Neuronal stem cell (in vitro differentiated cells): Measurements from ENCODE around the gene SLC28A1.

Experiments
- DNase-seq: peaks from one replicate; pipeline ENCODE4 v3.0.0-alpha.2; 2013; ENCODE audit warnings: low spot score
- H2AFZ ChIP-seq: one replicate; pipeline ENCODE4 v1.6.1; 2013; ENCODE audit warnings: mild to moderate bottlenecking, low read length, inconsistent platforms
- H2AK5ac ChIP-seq: 2 replicates; pipeline ENCODE4 v1.6.1; 2013; ENCODE audit warnings: low read depth, mild to moderate bottlenecking, inconsistent platforms, low read length, moderate library complexity, mixed read lengths
- H2BK120ac ChIP-seq: 2 replicates; pipeline ENCODE4 v1.6.1; 2013; ENCODE audit warnings: low read depth, mild to moderate bottlenecking, inconsistent platforms, low read length, moderate library complexity, mixed read lengths
- H2BK12ac ChIP-seq: one replicate; pipeline ENCODE4 v1.6.1; 2013; ENCODE audit warnings: low read length, inconsistent platforms
- H2BK15ac ChIP-seq: 2 replicates; pipeline ENCODE4 v1.6.1; 2013; ENCODE audit warnings: mild to moderate bottlenecking, low read length, inconsistent platforms, mixed read lengths
- H2BK5ac ChIP-seq: one replicate; pipeline ENCODE4 v1.6.1; 2013; ENCODE audit warnings: inconsistent platforms, mild to moderate bottlenecking, low read length, moderate library complexity
- H3K14ac ChIP-seq: one replicate; pipeline ENCODE4 v1.6.1; 2013; ENCODE audit warnings: low read length, inconsistent platforms
- H3K18ac ChIP-seq: 2 replicates; pipeline ENCODE4 v1.6.1; 2013; ENCODE audit warnings: low read length, inconsistent platforms
- H3K23ac ChIP-seq: 2 replicates; pipeline ENCODE4 v1.6.1; 2013; ENCODE audit warnings: low read depth, mild to moderate bottlenecking, mixed read lengths, low read length, inconsistent platforms; ENCODE audit not compliant: poor library complexity
- H3K27ac ChIP-seq: replicated peaks from 3 replicates; pipeline ENCODE4 v1.5.1; 2013; ENCODE audit warnings: low read length, inconsistent platforms
- H3K27me3 ChIP-seq, 3 experiments: 2 replicates each; pipeline ENCODE4 v1.6.1; 2013; ENCODE audit warnings: low read length in 3 of 3, mild to moderate bottlenecking in 2 of 3, inconsistent platforms in 1 of 3, low read depth in 1 of 3, mixed read lengths in 1 of 3, moderate library complexity in 1 of 3; ENCODE audit not compliant: control insufficient read depth in 3 of 3, insufficient read depth in 3 of 3
- H3K36me3 ChIP-seq, 2 donors: replicated peaks in 1 of 2; 2 replicates each; pipeline ENCODE4 v1.6.1; 2013; ENCODE audit warnings: low read length in 2 of 2; ENCODE audit not compliant: control insufficient read depth in 2 of 2, insufficient read depth in 2 of 2
- H3K4ac ChIP-seq: 2 replicates; pipeline ENCODE4 v1.6.1; 2013; ENCODE audit warnings: inconsistent platforms, mild to moderate bottlenecking, low read length, moderate library complexity
- H3K4me1 ChIP-seq, 2 donors: 1 replicate in 1 of 2; 2 replicates in 1 of 2; pipeline ENCODE4 v1.6.1; 2013; ENCODE audit warnings: low read length in 2 of 2, low read depth in 1 of 2; ENCODE audit not compliant: control insufficient read depth in 2 of 2, insufficient read depth in 1 of 2
- H3K4me2 ChIP-seq: one replicate; pipeline ENCODE4 v1.6.1; 2013; ENCODE audit warnings: mild to moderate bottlenecking, low read length, inconsistent platforms; ENCODE audit not compliant: insufficient read depth, poor library complexity, severe bottlenecking
- H3K4me3 ChIP-seq, 2 donors: 2 replicates each; pipeline ENCODE4 v1.5.1; 2013; ENCODE audit warnings: low read length in 2 of 2, mild to moderate bottlenecking in 2 of 2, inconsistent platforms in 1 of 2, moderate library complexity in 1 of 2
- H3K79me1 ChIP-seq: one replicate; pipeline ENCODE4 v1.6.1; 2013; ENCODE audit warnings: low read depth, mild to moderate bottlenecking, inconsistent platforms, low read length, moderate library complexity
- H3K9ac ChIP-seq: one replicate; pipeline ENCODE4 v1.6.1; 2013; ENCODE audit warnings: mild to moderate bottlenecking, low read depth, low read length, inconsistent platforms; ENCODE audit not compliant: poor library complexity
- H3K9me3 ChIP-seq, 2 donors: replicated peaks in 1 of 2; 2 replicates each; pipeline versions ENCODE3 to v1.6.1; 2013; ENCODE audit warnings: low read length in 2 of 2, mild to moderate bottlenecking in 2 of 2, inconsistent platforms in 1 of 2, low read depth in 1 of 2, mixed read lengths in 1 of 2, moderate library complexity in 1 of 2; ENCODE audit not compliant: control insufficient read depth in 2 of 2, insufficient read depth in 1 of 2
- H4K8ac ChIP-seq: one replicate; pipeline ENCODE4 v1.6.1; 2013; ENCODE audit warnings: low read depth, mild to moderate bottlenecking, inconsistent platforms, low read length, moderate library complexity
- H4K91ac ChIP-seq: one replicate; pipeline ENCODE4 v1.6.1; 2013; ENCODE audit warnings: low read length, low read depth, mild to moderate bottlenecking, inconsistent platforms; ENCODE audit not compliant: poor library complexity
- WGBS, 2 donors: extraction: QIAGEN DNeasy Blood & Tissue Kit; methylation state at CpG; one replicate each; pipeline ENCODE4 v1.1.7; 2013; ENCODE audit warnings: missing lambda C conversion rate in 2 of 2, mixed read lengths in 1 of 2; ENCODE audit not compliant: insufficient read length in 2 of 2, insufficient replicate concordance in 1 of 2; ENCODE audit errors: extremely low coverage in 2 of 2; 5-methylcytosine and 5-hydroxymethylcytosine counted together

The SLC28A1 gene

DNA sequence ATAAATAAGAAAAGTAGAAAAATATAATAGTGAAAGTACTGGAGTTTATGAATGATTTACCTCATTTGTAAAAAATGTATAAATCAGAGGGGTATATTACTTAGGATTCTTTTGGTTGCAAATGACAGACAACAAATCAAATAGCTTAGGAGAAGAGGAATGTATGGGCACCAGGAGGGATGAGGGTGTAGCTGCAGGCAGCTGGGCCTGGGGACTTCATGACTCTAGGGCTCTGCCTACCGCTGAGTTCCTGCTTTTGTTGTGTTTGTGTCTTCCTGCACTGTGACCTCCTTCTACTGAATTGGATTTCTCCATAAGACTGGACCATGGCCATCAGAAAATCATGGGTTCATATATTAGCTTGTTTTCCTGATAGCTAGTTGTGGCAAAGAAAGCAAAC lies 69.3 kb downstream of the SLC28A1 start:
- H3K4me2 ChIP-seq = no peak overlapping the region

DNA sequence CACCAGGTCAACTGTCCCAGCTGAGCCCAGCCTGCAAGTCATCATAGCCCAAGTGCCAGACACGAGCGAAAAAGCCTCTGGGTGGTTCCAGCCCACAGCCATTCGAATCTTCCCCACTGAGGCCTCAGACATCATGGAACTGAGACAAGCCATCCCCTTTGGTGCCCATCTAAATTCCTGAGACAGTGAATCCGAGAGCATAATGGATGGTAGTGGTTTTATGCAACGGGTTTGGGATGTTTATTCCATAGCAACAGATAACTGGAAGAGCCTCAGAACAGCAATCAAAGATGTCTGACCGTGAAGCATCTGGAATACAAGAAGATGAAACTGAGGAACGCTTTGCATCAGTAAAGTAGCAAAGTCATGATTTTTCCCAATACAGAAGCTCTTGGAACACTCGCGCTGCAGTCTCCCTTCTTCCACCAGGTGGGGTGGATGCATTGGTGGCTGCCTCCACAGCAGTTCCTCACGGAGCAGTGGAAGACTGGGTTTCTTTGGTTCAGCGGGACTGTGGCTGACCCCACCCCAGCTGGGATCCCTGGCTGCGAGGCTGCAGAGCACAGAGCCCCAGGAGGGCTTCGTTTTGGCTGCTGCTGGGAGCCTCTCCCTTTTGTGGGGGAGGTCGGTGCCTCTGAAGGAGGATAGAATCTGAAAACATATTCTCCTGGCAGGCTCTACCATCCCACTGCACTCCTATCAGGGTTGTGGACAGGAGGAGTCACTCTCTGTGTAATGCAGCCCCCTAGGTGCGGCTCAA lies 70.8 kb downstream of the SLC28A1 start:
- no peaks in the 10 kb centered on the region for H3K79me1 ChIP-seq
- WGBS, 2 donors = no CpG with 5 or more reads among the region's 15 CpGs
- H2BK5ac ChIP-seq = no peak overlapping the region
- no peak overlapping the region for H4K8ac ChIP-seq
- no peak overlapping the region for H3K18ac ChIP-seq
- H2BK120ac ChIP-seq = no peak overlapping the region
- H3K4me2 ChIP-seq = peak overlapping the region; percentile 42
- H3K9ac ChIP-seq = no peak overlapping the region
- H2AK5ac ChIP-seq = no peak overlapping the region
- H2AFZ ChIP-seq = peak overlapping the region; percentile 80
- H3K4me3 ChIP-seq = no peak overlapping the region
- no peak overlapping the region for H2BK15ac ChIP-seq
- H3K36me3 ChIP-seq = no peaks in the 10 kb centered on the region
- no peak overlapping the region for H3K14ac ChIP-seq
- H2BK12ac ChIP-seq = no peak overlapping the region
- H3K27me3 ChIP-seq = peaks cover 0 to 14% (median 0%) of the 10 kb centered on the region in 3 experiments
- peak; percentile 15 for DNase-seq
- H3K27ac ChIP-seq = no peak overlapping the region
- no peak overlapping the region for H3K4ac ChIP-seq
- H4K91ac ChIP-seq = no peak overlapping the region
- H3K9me3 ChIP-seq = no peaks in the 10 kb centered on the region
- H3K23ac ChIP-seq = no peak overlapping the region
- peaks cover under 1 to 3% of the 10 kb centered on the region in 2 donors for H3K4me1 ChIP-seq

More for the DNA sequence above, 69.3 kb downstream of the SLC28A1 start:
- Histone ChIP-seq H3K23ac (no peak overlapping the region), H3K9me3 (no peaks in the 10 kb centered on the region), H2BK12ac (no peak overlapping the region), H3K79me1 (no peaks in the 10 kb centered on the region), H3K27me3 (peaks cover 0 to 14% (median 0%) of the 10 kb centered on the region in 3 experiments), H4K8ac (no peak overlapping the region), H2AFZ (no peak overlapping the region), H3K4me3 (no peak overlapping the region), H2BK120ac (no peak overlapping the region), H2AK5ac (no peak overlapping the region), H3K4ac (no peak overlapping the region), H2BK5ac (no peak overlapping the region), H3K4me1 (peaks cover 0 to 3% of the 10 kb centered on the region in 2 donors), H3K14ac (no peak overlapping the region), H2BK15ac (no peak overlapping the region), H3K18ac (no peak overlapping the region), H3K36me3 (no peaks in the 10 kb centered on the region), H3K9ac (peak overlapping the region; percentile 65), H3K27ac (no peak overlapping the region), H4K91ac (no peak overlapping the region)
- DNase-seq = no peak
- WGBS, 2 donors = no CpG with 5 or more reads among the region's 1 CpG

DNA sequence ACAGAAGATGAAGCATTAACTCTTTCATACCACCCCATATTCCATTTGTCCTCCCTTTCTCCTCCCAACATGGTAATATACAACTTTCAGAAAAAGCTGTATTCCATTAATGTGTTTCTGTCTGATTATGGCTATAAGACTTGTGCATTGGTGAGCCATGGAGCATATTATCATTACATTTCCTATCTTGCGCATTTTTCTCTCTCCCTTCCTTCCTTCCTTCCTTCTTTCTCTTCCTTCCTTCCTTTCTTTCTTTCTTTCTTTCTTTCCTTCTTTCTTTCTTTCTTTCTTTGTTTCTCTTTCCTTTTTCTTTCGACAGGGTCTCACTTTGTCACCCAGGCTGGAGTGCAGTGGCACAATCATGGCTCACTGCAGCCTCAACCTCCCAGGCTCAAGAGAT lies 71.7 kb downstream of the SLC28A1 start:
- DNase-seq = no peak
- H3K4me1 ChIP-seq = peaks cover 7 to 9% of the 10 kb centered on the region in 2 donors
- no peak overlapping the region for H2AFZ ChIP-seq
- H2BK12ac ChIP-seq = no peak overlapping the region
- no peak overlapping the region for H2BK5ac ChIP-seq
- H3K27ac ChIP-seq = no peak overlapping the region
- WGBS, 2 donors = no CpG with 5 or more reads among the region's 2 CpGs
- H3K27me3 ChIP-seq = peaks cover 0 to 14% (median 0%) of the 10 kb centered on the region in 3 experiments
- H2AK5ac ChIP-seq = no peak overlapping the region
- no peak overlapping the region for H3K18ac ChIP-seq
- no peak overlapping the region for H2BK15ac ChIP-seq
- no peak overlapping the region for H4K8ac ChIP-seq
- H3K4me3 ChIP-seq = no peak overlapping the region
- no peaks in the 10 kb centered on the region for H3K79me1 ChIP-seq
- H3K23ac ChIP-seq = no peak overlapping the region
- H4K91ac ChIP-seq = no peak overlapping the region
- H3K36me3 ChIP-seq = no peaks in the 10 kb centered on the region
- H3K9me3 ChIP-seq = no peaks in the 10 kb centered on the region
- H2BK120ac ChIP-seq = no peak overlapping the region
- no peak overlapping the region for H3K4ac ChIP-seq
- no peak overlapping the region for H3K14ac ChIP-seq
- no peak overlapping the region for H3K9ac ChIP-seq
- H3K4me2 ChIP-seq = no peak overlapping the region

DNA sequence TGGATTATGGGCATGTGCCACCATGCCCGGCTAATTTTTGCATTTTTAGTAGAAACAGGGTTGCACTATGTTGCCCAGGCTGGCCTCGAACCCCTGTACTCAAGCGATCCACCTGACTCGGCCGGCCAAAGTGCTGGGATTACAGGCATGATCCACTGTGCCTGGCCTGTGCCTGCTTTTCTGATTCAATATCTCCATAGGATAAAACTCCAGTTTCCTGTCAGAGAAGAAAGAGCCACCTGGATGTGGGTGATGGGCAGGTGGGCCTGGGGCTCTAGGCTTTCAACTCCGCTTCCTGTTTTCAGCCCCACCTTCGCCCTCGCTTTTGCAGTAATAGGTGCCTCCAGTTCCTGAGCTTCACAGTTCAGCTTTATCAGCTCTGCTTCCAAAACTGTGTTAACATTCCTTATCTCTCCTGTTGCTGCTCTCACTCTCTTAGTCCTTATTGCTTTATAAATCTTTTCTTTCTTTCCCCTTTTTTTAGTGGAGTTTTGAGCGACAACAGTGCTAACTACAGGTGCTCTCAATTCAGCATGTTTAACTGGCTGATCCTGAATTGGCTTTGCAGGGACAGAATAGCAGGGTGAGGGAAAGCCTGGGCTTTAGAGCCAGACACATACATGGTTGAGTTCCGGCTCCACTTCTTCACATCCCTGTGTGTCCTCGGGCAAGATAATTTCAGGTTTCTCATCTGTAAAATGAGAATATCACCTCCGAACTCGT lies 76.1 kb downstream of the SLC28A1 start:
- peaks cover 0 to 7% (median 0%) of the 10 kb centered on the region in 3 experiments for H3K27me3 ChIP-seq
- H3K27ac ChIP-seq = peak overlapping the region; percentile 48
- no peak overlapping the region for H2AK5ac ChIP-seq
- H3K4me1 ChIP-seq = peaks cover 7 to 9% of the 10 kb centered on the region in 2 donors
- H2BK12ac ChIP-seq = no peak overlapping the region
- H4K91ac ChIP-seq = no peak overlapping the region
- no peak overlapping the region for H3K4ac ChIP-seq
- no peak overlapping the region for H2BK15ac ChIP-seq
- no peak overlapping the region for H3K4me3 ChIP-seq
- H3K79me1 ChIP-seq = no peaks in the 10 kb centered on the region
- peaks cover 2 to 3% of the 10 kb centered on the region in 2 donors for H3K9me3 ChIP-seq
- no peak overlapping the region for H2BK5ac ChIP-seq
- H2AFZ ChIP-seq = peak overlapping the region; percentile 83
- H3K9ac ChIP-seq = no peak overlapping the region
- no peak overlapping the region for H4K8ac ChIP-seq
- H3K23ac ChIP-seq = no peak overlapping the region
- no peak overlapping the region for H2BK120ac ChIP-seq
- no peaks in the 10 kb centered on the region for H3K36me3 ChIP-seq
- no CpG with 5 or more reads among the region's 13 CpGs for WGBS, 2 donors
- no peak overlapping the region for H3K14ac ChIP-seq
- DNase-seq = no peak
- H3K4me2 ChIP-seq = no peak overlapping the region
- no peak overlapping the region for H3K18ac ChIP-seq
